GM19023 (cell line): Measurements from ENCODE around the gene RTN3.

Experiments
- ATAC-seq: cut with Tn5 transposase; IDR thresholded peaks from one replicate; pipeline ENCODE4 v1.9.1; 2021; ENCODE audit warnings: mild to moderate bottlenecking, moderate library complexity; ENCODE audit not compliant: unreplicated experiment

Gene RTN3

GRCh38 chr11:63736864-63737263, 55.6 kb downstream of the RTN3 start:
- no peak for ATAC-seq

GRCh38 chr11:63737718-63738117, 56.4 kb downstream of the RTN3 start:
- no peak for ATAC-seq

GRCh38 chr11:63738720-63739360, 57.5 kb downstream of the RTN3 start:
- ATAC-seq, result no peak

- ATAC-seq, result no peak
These were observed 64.2 kb downstream of the RTN3 start for GRCh38 chr11:63745304-63746170.

- no peak for ATAC-seq
These were observed 65.7 kb downstream of the RTN3 start for GRCh38 chr11:63747011-63747410.

- no peak for ATAC-seq
These were observed 68.3 kb downstream of the RTN3 start for GRCh38 chr11:63749624-63750023.

GRCh38 chr11:63756919-63757761, 75.8 kb downstream of the RTN3 start:
- no peak for ATAC-seq

- no peak for ATAC-seq
These were observed 79.3 kb downstream of the RTN3 start for GRCh38 chr11:63760487-63761079.

- no peak for ATAC-seq
These were observed 79.9 kb downstream of the RTN3 start for GRCh38 chr11:63761188-63761587.

- ATAC-seq, result no peak
These were observed 80.8 kb downstream of the RTN3 start for GRCh38 chr11:63761931-63762653.

GRCh38 chr11:63762654-63763495, 81.6 kb downstream of the RTN3 start:
- ATAC-seq, result no peak

GRCh38 chr11:63763496-63764339, 82.4 kb downstream of the RTN3 start:
- no peak for ATAC-seq

- ATAC-seq, result no peak
These were observed 83.0 kb downstream of the RTN3 start for GRCh38 chr11:63764340-63764678.

- ATAC-seq, result no peak
These were observed 83.7 kb downstream of the RTN3 start for GRCh38 chr11:63764679-63765647.

- no peak for ATAC-seq
These were observed 84.5 kb downstream of the RTN3 start for GRCh38 chr11:63765688-63766241.

GRCh38 chr11:63766531-63767235, 85.4 kb downstream of the RTN3 start:
- no peak for ATAC-seq

- ATAC-seq, result no peak
These were observed 85.9 kb downstream of the RTN3 start for GRCh38 chr11:63767267-63767564.
